GM12892 (cell line): ENCODE measurements around the gene SHISA5.

Source experiments
- POLR2A ChIP-seq: IDR thresholded peaks from 2 replicates; pipeline ENCODE4 v1.6.1; 2011; ENCODE audit warnings: low read depth, low read length, control low read depth
- POLR2AphosphoS5 ChIP-seq: IDR thresholded peaks from 2 replicates; pipeline ENCODE4 v1.6.1; 2011; ENCODE audit warnings: low read depth, low read length, control low read depth
- TAF1 ChIP-seq: IDR thresholded peaks from 2 replicates; pipeline ENCODE4 v1.6.1; 2011; ENCODE audit warnings: low read depth, mild to moderate bottlenecking, control low read depth, low read length, borderline replicate concordance

DNA sequence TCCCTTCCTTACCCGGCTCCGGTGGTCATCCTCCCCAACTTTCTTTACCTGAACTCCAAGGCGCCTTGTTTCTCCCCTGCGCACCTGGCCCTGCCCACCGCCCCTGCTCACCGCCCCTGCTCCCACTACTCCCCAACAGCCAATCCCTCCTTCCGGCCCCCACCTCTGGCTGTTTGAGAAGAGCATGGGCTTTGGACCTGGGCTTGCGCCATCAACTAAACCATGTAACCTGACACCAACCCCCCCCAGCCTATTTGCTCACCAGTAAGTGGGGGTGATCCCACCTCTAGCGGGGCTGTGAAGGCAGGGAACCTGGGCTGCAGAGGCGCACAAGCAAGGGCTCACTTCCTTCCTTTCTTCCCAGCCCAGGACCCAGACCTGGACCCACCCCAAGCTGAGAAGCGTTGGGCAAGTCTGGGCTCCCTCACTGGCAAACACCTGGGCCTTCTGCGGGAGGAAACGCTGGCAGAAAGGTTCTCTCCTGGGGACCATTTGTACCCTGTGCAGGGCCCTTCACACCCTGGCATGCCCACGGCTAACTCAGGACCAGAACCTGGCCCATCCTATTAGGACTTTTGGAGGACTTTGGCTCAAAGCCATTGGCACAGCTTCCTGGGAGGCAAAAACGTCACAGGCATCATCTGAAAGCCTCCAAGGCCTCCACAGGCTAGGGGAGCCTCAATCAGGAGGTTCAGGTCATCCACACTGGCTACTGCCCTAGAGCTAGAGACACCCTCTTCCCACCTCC, 73.8 kb downstream of the SHISA5 start, which contains the start of gene PLXNB1:
- TF ChIP-seq POLR2AphosphoS5 (no peak), POLR2A (no peak), TAF1 (no peak)
